K562 (cell line): Measurements from ENCODE around the gene GNRHR. TPM values are rescaled to one million over a fixed set of nuclear protein-coding genes. Genes with fewer than 3 reads are reported as not detected.

Source experiments
- ARID4B ChIP-seq: sonication (generic); formaldehyde crosslinking; IDR thresholded peaks from 2 replicates; pipeline ENCODE4 v1.8.0; 2022; ENCODE audit warnings: mild to moderate bottlenecking, missing genetic modification reagents
- ETS1 ChIP-seq: conservative IDR thresholded peaks from 2 replicates; pipeline ENCODE4 v1.6.1; 2011; ENCODE audit warnings: low read depth, mild to moderate bottlenecking, low read length; ENCODE audit not compliant: control insufficient read depth
- GATAD2B ChIP-seq: fragments of 450-650 bp; IDR thresholded peaks from 2 replicates; pipeline ENCODE4 v1.6.1; 2017; ENCODE audit warnings: mild to moderate bottlenecking, borderline replicate concordance
- HIVEP1 ChIP-seq: fragments of 250-450 bp; sonication (Bioruptor Pico); IDR thresholded peaks from 2 replicates; pipeline ENCODE4 v1.4.0; 2020; ENCODE audit warnings: mild to moderate bottlenecking
- JUN ChIP-seq, 2 experiments: sonication (generic) in 1 of 2; formaldehyde crosslinking in 1 of 2; IDR thresholded peaks; 2 replicates each; pipeline versions ENCODE4 v1.6.1 to v1.8.0; 2012 to 2022; ENCODE audit warnings: borderline replicate concordance in 2 of 2, mild to moderate bottlenecking in 2 of 2, improper control_type of control experiment in 1 of 2, low read depth in 1 of 2, low read length in 1 of 2, missing genetic modification reagents in 1 of 2
- NBN ChIP-seq: fragments of 450-650 bp; IDR thresholded peaks from 2 replicates; pipeline ENCODE4 v1.6.1; 2016; ENCODE audit warnings: low read depth, mild to moderate bottlenecking
- NCOA1 ChIP-seq: fragments of 450-650 bp; IDR thresholded peaks from 2 replicates; pipeline ENCODE4 v1.6.1; 2016; ENCODE audit warnings: low read depth
- PCBP1 ChIP-seq: fragments of 200-400 bp; formaldehyde crosslinking; IDR thresholded peaks from 2 replicates; pipeline ENCODE4 v1.6.1; 2018; ENCODE audit warnings: mild to moderate bottlenecking, low read depth, low read length; ENCODE audit not compliant: poor library complexity, severe bottlenecking
- PML ChIP-seq: IDR thresholded peaks from 2 replicates; pipeline ENCODE4 v1.6.1; 2012; ENCODE audit warnings: low read length, inconsistent platforms
- POLR2G ChIP-seq: fragments of 200-400 bp; formaldehyde crosslinking; IDR thresholded peaks from 2 replicates; pipeline ENCODE4 v1.6.1; 2017; ENCODE audit warnings: low read depth, mild to moderate bottlenecking, antibody characterized with exemption, low read length, moderate library complexity
- PRDM10 ChIP-seq: fragments of 450-650 bp; IDR thresholded peaks from 2 replicates; pipeline ENCODE4 v1.6.1; 2018; ENCODE audit not compliant: partially characterized antibody
- SLC30A9 ChIP-seq: fragments of 250-450 bp; sonication (Bioruptor Pico); IDR thresholded peaks from 2 replicates; pipeline ENCODE4 v1.8.0; 2022; ENCODE audit warnings: mild to moderate bottlenecking, moderate library complexity
- TBP ChIP-seq: optimal IDR thresholded peaks from 2 replicates; pipeline ENCODE3; 2011; ENCODE audit warnings: low read depth, low read length, improper control_type of control experiment
- TEAD4 ChIP-seq, 2 experiments: sonication (generic) in 1 of 2; formaldehyde crosslinking in 1 of 2; IDR thresholded peaks; 2 replicates each; pipeline versions ENCODE4 v1.6.1 to v1.8.0; 2012 to 2022; ENCODE audit warnings: borderline replicate concordance in 1 of 2, inconsistent platforms in 1 of 2, low read length in 1 of 2, mild to moderate bottlenecking in 1 of 2, missing genetic modification reagents in 1 of 2
- ZNF12 ChIP-seq: sonication (generic); formaldehyde crosslinking; IDR thresholded peaks from 2 replicates; pipeline ENCODE4 v1.4.0; 2020; ENCODE audit warnings: mild to moderate bottlenecking, missing genetic modification reagents
- ZNF175 ChIP-seq: fragments of 200-800 bp; sonication (Bioruptor generic); IDR thresholded peaks from 2 replicates; pipeline ENCODE4 v1.6.1; 2016; ENCODE audit warnings: low read depth, mild to moderate bottlenecking, missing genetic modification characterization, missing compliant biosample characterization
- ZNF589 ChIP-seq: fragments of 200-800 bp; sonication (Bioruptor generic); IDR thresholded peaks from 2 replicates; pipeline ENCODE4 v1.6.1; 2016; ENCODE audit warnings: low read depth, missing genetic modification characterization, missing compliant biosample characterization
- polyA plus RNA-seq, 8 experiments: library from polyadenylated mRNA; depleted of rRNA in 4 of 8; stranded (reverse) in 5 of 8; unstranded in 3 of 8; fragments of >200 nt; fragmentation: Nextera tagmentation in 2 of 8; fragmentation: Illumina TruSeq in 1 of 8; extraction: Ambion mirVana in 2 of 8; extraction: Trizol in 1 of 8; gene quantifications; 2 replicates each; pipeline versions ENCODE4 v1.2.1 to v1.2.3, GENCODE V29; 2011 to 2014; ENCODE audit warnings: inconsistent platforms in 1 of 8, missing spikeins in 1 of 8
- total RNA-seq, 7 experiments: library from RNA; depleted of rRNA in 6 of 7; stranded (reverse); fragments of >200 nt in 6 of 7; fragmentation: Illumina TruSeq in 2 of 7; extraction: Trizol in 2 of 7; gene quantifications; 2 replicates each; pipeline versions ENCODE4 v1.2.1 to v1.2.3, GENCODE V29; 2011 to 2021; ENCODE audit warnings: low replicate concordance in 1 of 7

GNRHR gene
- total and polyA plus RNA-seq, 9 of the 15 experiments (the other 6 are each of a cell fraction or from before 2014, with no cell fraction given) = 0.06 to 0.13 TPM; not detected in 7

GRCh38 chr4:67700738-67701516 lies 53.3 kb downstream of the GNRHR start, which contains the start of gene UBA6 (continued):
- TF ChIP-seq JUN (IDR thresholded peaks at IDR 0.05; ENCODE audit: borderline replicate concordance, low read depth, low read length) (peak; percentile 32; the same call in 1 of the 2 replicates), JUN (CRISPR knock-in tag; IDR thresholded peaks at IDR 0.05; ENCODE audit: borderline replicate concordance) (no peak), ZNF175 (CRISPR knock-in tag) (no peak), NCOA1 (peak; percentile 63; the same call in 1 of the 2 replicates), SLC30A9 (CRISPR knock-in tag) (no peak), ZNF589 (0 out of 2 replicates have a peak, but pooled peaks have one; percentile 62), ETS1 (peak; percentile 84), ZNF12 (CRISPR knock-in tag) (no peak), PML (peak; percentile 77), TEAD4 (IDR thresholded peaks at IDR 0.05; ENCODE audit: low read length) (peak; percentile 34; the same call in 1 of the 2 replicates), TEAD4 (CRISPR knock-in tag; IDR thresholded peaks at IDR 0.05; ENCODE audit: borderline replicate concordance) (no peak), POLR2G (peak; percentile 87), GATAD2B (no peak), HIVEP1 (CRISPR knock-in tag) (no peak), PRDM10 (peak; percentile 17), TBP (peak; percentile 80), NBN (0 out of 2 replicates have a peak, but pooled peaks have one; percentile 18), PCBP1 (peak; percentile 14), ARID4B (CRISPR knock-in tag) (peak; percentile 64)
